Keratinocyte (primary cell): ENCODE measurements around the gene RIN3. TPM values are rescaled to one million over a fixed set of nuclear protein-coding genes. Genes with fewer than 3 reads are reported as not detected.

ENCODE experiments used
- DNase-seq: peaks from one replicate; pipeline ENCODE4 v3.0.0-alpha.2; 2011; ENCODE audit warnings: low read depth, missing footprints, low spot score
- FAIRE-seq: peaks from 2 replicates; lab custom pipeline; 2011; peaks lifted over from hg19 to GRCh38; lab: Jason Lieb, UNC
- H2AFZ ChIP-seq: 2 replicates; pipeline ENCODE4 v1.6.0; 2012; ENCODE audit warnings: low read length, control low read depth, inconsistent platforms; ENCODE audit not compliant: control insufficient read depth
- H3K27ac ChIP-seq: 2 replicates; pipeline ENCODE4 v1.5.1; 2011; ENCODE audit warnings: low read length; ENCODE audit not compliant: control insufficient read depth, insufficient read depth
- H3K27me3 ChIP-seq: 3 replicates; pipeline ENCODE4 v1.6.0; 2011; ENCODE audit warnings: low read length; ENCODE audit not compliant: control insufficient read depth, insufficient read depth; ENCODE audit errors: extremely low read depth
- H3K36me3 ChIP-seq, 2 experiments: 2 replicates in 1 of 2; 3 replicates in 1 of 2; pipeline ENCODE4 v1.5.1; 2011; ENCODE audit warnings: low read length in 2 of 2, mild to moderate bottlenecking in 1 of 2; ENCODE audit not compliant: control insufficient read depth in 2 of 2, insufficient read depth in 2 of 2; ENCODE audit errors: extremely low read depth in 1 of 2
- H3K4me1 ChIP-seq: 3 replicates; pipeline ENCODE4 v1.5.1; 2011; ENCODE audit warnings: low read length; ENCODE audit not compliant: control insufficient read depth, insufficient read depth; ENCODE audit errors: extremely low read depth
- H3K4me2 ChIP-seq: 3 replicates; pipeline ENCODE4 v1.6.0; 2011; ENCODE audit warnings: low read depth, low read length; ENCODE audit not compliant: control insufficient read depth, insufficient read depth; ENCODE audit errors: extremely low read depth
- H3K4me3 ChIP-seq, 3 experiments: fragments of 200-600 bp in 1 of 3; sonication (generic) in 1 of 3; 2 replicates in 2 of 3; 3 replicates in 1 of 3; pipeline ENCODE4 v1.5.1; 2011 to 2016; ENCODE audit warnings: low read length in 3 of 3, mild to moderate bottlenecking in 3 of 3, control low read depth in 2 of 3, inconsistent platforms in 1 of 3, low read depth in 1 of 3, mixed read lengths in 1 of 3, mixed run types in 1 of 3, moderate library complexity in 1 of 3; ENCODE audit not compliant: control insufficient read depth in 2 of 3, insufficient read depth in 2 of 3; ENCODE audit errors: extremely low read depth in 1 of 3
- H3K79me2 ChIP-seq: 2 replicates; pipeline ENCODE4 v1.6.0; 2012; ENCODE audit warnings: low read length; ENCODE audit not compliant: control insufficient read depth, insufficient read depth
- H3K9ac ChIP-seq: 3 replicates; pipeline ENCODE4 v1.6.0; 2011; ENCODE audit warnings: low read length; ENCODE audit not compliant: control insufficient read depth, insufficient read depth; ENCODE audit errors: extremely low read depth
- H3K9me1 ChIP-seq: 3 replicates; pipeline ENCODE4 v1.6.0; 2011; ENCODE audit warnings: low read length; ENCODE audit not compliant: control insufficient read depth, insufficient read depth; ENCODE audit errors: extremely low read depth
- H3K9me3 ChIP-seq: 2 replicates; pipeline ENCODE4 v1.5.1; 2012; ENCODE audit warnings: low read depth, low read length; ENCODE audit not compliant: control insufficient read depth
- H4K20me1 ChIP-seq: 3 replicates; pipeline ENCODE4 v1.6.0; 2011; ENCODE audit warnings: low read length; ENCODE audit not compliant: control insufficient read depth, insufficient read depth; ENCODE audit errors: extremely low read depth
- CTCF ChIP-seq, 3 experiments: IDR thresholded peaks in 1 of 3; conservative IDR thresholded peaks in 1 of 3; optimal IDR thresholded peaks in 1 of 3; 2 replicates in 2 of 3; 3 replicates in 1 of 3; pipeline versions ENCODE3 to v1.5.1; 2011; ENCODE audit warnings: low read length in 3 of 3, mild to moderate bottlenecking in 3 of 3, moderate library complexity in 2 of 3, control low read depth in 1 of 3, inconsistent platforms in 1 of 3; ENCODE audit not compliant: insufficient read depth in 2 of 3; ENCODE audit errors: extremely low read depth in 1 of 3
- EZH2 ChIP-seq: IDR thresholded peaks from one replicate; pipeline ENCODE4 v1.6.1; 2012; ENCODE audit warnings: inconsistent platforms, mild to moderate bottlenecking, low read length, moderate library complexity
- dilution Hi-C: fragments of 300-500 bp; cut with MboI; formaldehyde crosslinking; loops from one replicate; pipeline ENCODE4 v1.7.0; 2020; ENCODE audit warnings: low sequenced_read_pairs; ENCODE audit not compliant: extremely low pct_ligation_motif_present
- polyA plus RNA-seq, 5 experiments: library from polyadenylated mRNA; depleted of rRNA in 3 of 5; stranded (reverse) in 3 of 5; stranded (forward) in 1 of 5; unstranded in 1 of 5; fragments of >200 nt; gene quantifications; 1 replicate in 1 of 5; 2 replicates in 3 of 5; 3 replicates in 1 of 5; pipeline versions ENCODE4 v1.2.1 to v1.2.3, GENCODE V29; 2011 to 2012; ENCODE audit warnings: missing spikeins in 2 of 5, low read depth in 1 of 5, low replicate concordance in 1 of 5

RIN3 gene
- polyA plus RNA-seq, 1 donor (not counting 4 experiments of a cell fraction or from before 2014, with no cell fraction given): 1.2 TPM

DNA sequence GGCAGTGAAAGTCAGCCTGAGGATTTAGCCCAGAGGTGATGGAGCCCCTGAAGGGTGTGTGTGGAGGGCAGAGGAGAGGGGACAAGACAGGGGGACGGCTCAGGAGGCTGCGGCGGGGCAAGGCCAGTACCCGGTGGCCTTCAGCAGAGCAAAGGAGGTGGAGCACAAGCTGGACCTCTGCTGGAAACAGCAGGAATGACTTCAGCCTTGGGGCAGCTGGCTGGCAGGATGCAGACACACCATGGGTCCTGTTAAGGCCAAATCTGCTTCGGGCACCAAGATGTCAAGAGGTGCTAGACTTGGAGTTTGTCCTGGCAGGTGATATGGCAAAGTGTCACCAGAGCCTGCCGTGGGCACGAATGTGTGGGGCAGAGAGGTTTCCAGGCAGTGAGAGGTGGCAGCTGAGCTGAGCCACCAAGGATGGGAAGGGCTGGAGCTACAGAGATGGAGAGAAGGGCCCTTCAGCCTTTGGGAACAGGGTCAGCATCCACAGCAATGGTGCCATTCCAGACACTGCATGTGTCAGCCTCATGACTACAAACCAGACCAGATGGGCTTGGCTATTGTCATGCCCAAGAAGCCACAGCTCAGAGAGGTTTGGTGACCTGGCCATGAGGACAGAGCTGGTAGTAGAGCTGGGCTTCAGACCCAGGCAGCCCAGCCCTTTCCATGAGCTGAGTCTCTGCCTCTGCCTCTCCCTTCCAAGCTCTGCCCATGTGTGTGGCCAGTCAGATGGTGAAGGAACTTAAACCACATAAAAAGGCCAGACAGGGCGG lies 142.9 kb downstream of the RIN3 start:
- no peak overlapping the region for H3K4me3 ChIP-seq
- H3K9me1 ChIP-seq: no peaks in the 10 kb centered on the region
- H3K27ac ChIP-seq: no peak overlapping the region
- no peak for FAIRE-seq
- no peak overlapping the region for H3K4me2 ChIP-seq
- H3K79me2 ChIP-seq: no peaks in the 10 kb centered on the region
- dilution Hi-C loops: no loop called here
- TF ChIP-seq EZH2: no peak
- no peak for TF ChIP-seq CTCF (optimal IDR thresholded peaks at IDR 0.05 in 1 of 3, IDR thresholded peaks at IDR 0.05 in 1 of 3, conservative IDR thresholded peaks at IDR 0.05 in 1 of 3; ENCODE audit: extremely low read depth in 1 of 3, insufficient read depth in 2 of 3, low read length in 3 of 3)
- H3K4me1 ChIP-seq: peaks cover 13% of the 10 kb centered on the region
- no peak for DNase-seq
- no peak overlapping the region for H2AFZ ChIP-seq
- no peaks in the 10 kb centered on the region for H3K9me3 ChIP-seq
- H3K9ac ChIP-seq: no peak overlapping the region
- H3K27me3 ChIP-seq: no peaks in the 10 kb centered on the region
- H4K20me1 ChIP-seq: no peaks in the 10 kb centered on the region
- H3K36me3 ChIP-seq: peaks cover 2 to 3% of the 10 kb centered on the region in 2 experiments

DNA sequence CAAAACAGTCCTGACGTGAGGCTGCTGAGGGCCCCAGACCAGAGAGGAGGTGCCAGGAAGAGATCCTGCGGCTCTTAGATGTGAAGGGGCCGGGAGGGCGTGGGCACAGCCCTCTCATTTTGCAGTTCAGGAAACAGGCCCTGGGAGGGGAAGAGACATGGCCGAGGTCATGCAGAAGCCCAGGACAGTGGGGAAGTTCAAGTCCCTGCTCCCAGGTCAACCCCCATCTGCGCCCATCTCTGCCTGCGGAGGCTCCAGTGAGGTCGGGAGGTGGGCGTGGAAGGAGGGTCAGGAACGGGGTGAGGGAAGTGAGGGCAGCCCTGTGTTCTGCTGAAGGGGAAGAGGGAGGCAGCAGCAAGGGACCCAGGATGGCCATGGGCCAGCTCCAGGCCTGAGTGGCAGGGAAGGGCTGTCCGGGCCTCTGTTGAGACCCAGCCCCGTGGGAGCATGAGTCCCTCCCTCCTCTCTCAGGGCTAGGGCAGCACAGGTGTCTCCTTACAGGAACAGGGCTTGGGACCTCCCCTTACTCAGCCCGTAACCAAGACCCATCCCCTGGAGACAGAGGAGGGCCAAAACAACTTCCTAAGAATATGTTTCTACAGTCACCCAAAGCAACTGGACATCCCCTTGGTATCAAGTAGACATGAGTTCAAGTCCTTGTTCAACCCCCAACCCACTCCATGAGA lies 144.0 kb downstream of the RIN3 start:
- H3K4me1 ChIP-seq: peaks cover 13% of the 10 kb centered on the region
- no peak overlapping the region for H3K4me2 ChIP-seq
- H3K4me3 ChIP-seq: no peak overlapping the region
- H2AFZ ChIP-seq: no peak overlapping the region
- TF ChIP-seq EZH2 (no peak), CTCF (optimal IDR thresholded peaks at IDR 0.05 in 1 of 3, IDR thresholded peaks at IDR 0.05 in 1 of 3, conservative IDR thresholded peaks at IDR 0.05 in 1 of 3; ENCODE audit: extremely low read depth in 1 of 3, insufficient read depth in 2 of 3, low read length in 3 of 3) (no peak)
- H3K79me2 ChIP-seq: no peaks in the 10 kb centered on the region
- DNase-seq (no peak), FAIRE-seq (no peak)
- no peaks in the 10 kb centered on the region for H3K9me3 ChIP-seq
- H3K9ac ChIP-seq: no peak overlapping the region
- no peaks in the 10 kb centered on the region for H3K9me1 ChIP-seq
- no peaks in the 10 kb centered on the region for H3K27me3 ChIP-seq
- H3K36me3 ChIP-seq: peaks cover 2 to 3% of the 10 kb centered on the region in 2 experiments
- H4K20me1 ChIP-seq: no peaks in the 10 kb centered on the region
- dilution Hi-C loops: no loop called here
- H3K27ac ChIP-seq: no peak overlapping the region
